H9 (cell line): Measurements from ENCODE around the gene IL1RL2. TPM values are rescaled to one million over a fixed set of nuclear protein-coding genes. Genes with fewer than 3 reads are reported as not detected.

Source experiments
- DNase-seq: peaks from one replicate; pipeline ENCODE4 v3.0.0-alpha.2; 2017
- H2AFZ ChIP-seq: one replicate; pipeline ENCODE4 v1.6.1; 2013; ENCODE audit warnings: mild to moderate bottlenecking, low read length, control low read depth, moderate library complexity
- H2AK5ac ChIP-seq: 2 replicates; pipeline ENCODE4 v1.6.1; 2013; ENCODE audit warnings: low read length, control low read depth, mixed read lengths; ENCODE audit not compliant: insufficient read length
- H2BK120ac ChIP-seq: one replicate; pipeline ENCODE4 v1.6.1; 2013; ENCODE audit warnings: low read depth, mild to moderate bottlenecking, low read length, control low read depth, inconsistent platforms; ENCODE audit not compliant: poor library complexity, severe bottlenecking
- H2BK12ac ChIP-seq: 2 replicates; pipeline ENCODE4 v1.6.1; 2013; ENCODE audit warnings: low read length, control low read depth, mixed read lengths, low read depth; ENCODE audit not compliant: insufficient read length
- H2BK15ac ChIP-seq: 2 replicates; pipeline ENCODE4 v1.6.1; 2013; ENCODE audit warnings: low read depth, low read length, control low read depth
- H2BK20ac ChIP-seq: one replicate; pipeline ENCODE4 v1.6.1; 2013; ENCODE audit warnings: low read depth, mild to moderate bottlenecking, low read length, control low read depth, inconsistent platforms; ENCODE audit not compliant: poor library complexity, severe bottlenecking
- H2BK5ac ChIP-seq: 2 replicates; pipeline ENCODE4 v1.6.1; 2013; ENCODE audit warnings: low read length, control low read depth, mixed read lengths; ENCODE audit not compliant: insufficient read length
- H3K14ac ChIP-seq: 2 replicates; pipeline ENCODE4 v1.6.1; 2013; ENCODE audit warnings: low read length, control low read depth; ENCODE audit not compliant: insufficient read depth
- H3K18ac ChIP-seq: 2 replicates; pipeline ENCODE4 v1.6.1; 2013; ENCODE audit warnings: low read depth, mild to moderate bottlenecking, mixed read lengths, low read length, control low read depth; ENCODE audit not compliant: insufficient read length
- H3K23ac ChIP-seq: 2 replicates; pipeline ENCODE4 v1.6.1; 2013; ENCODE audit warnings: low read length, control low read depth, mixed read lengths, low read depth; ENCODE audit not compliant: insufficient read length
- H3K23me2 ChIP-seq: 2 replicates; pipeline ENCODE4 v1.6.1; 2013; ENCODE audit warnings: low read depth, mild to moderate bottlenecking, mixed read lengths, low read length, control low read depth; ENCODE audit not compliant: insufficient read length, poor library complexity, severe bottlenecking
- H3K27ac ChIP-seq: 2 replicates; pipeline ENCODE4 v1.5.1; 2013; ENCODE audit warnings: low read length, control low read depth, mixed read lengths, low read depth; ENCODE audit not compliant: insufficient read length
- H3K27me3 ChIP-seq: 2 replicates; pipeline ENCODE4 v1.6.1; 2013; ENCODE audit warnings: low read length, control low read depth, inconsistent platforms; ENCODE audit not compliant: insufficient read depth
- H3K4ac ChIP-seq: 2 replicates; pipeline ENCODE4 v1.6.1; 2013; ENCODE audit warnings: low read depth, mild to moderate bottlenecking, control low read depth, inconsistent platforms, low read length, moderate library complexity
- H3K4me1 ChIP-seq: 2 replicates; pipeline ENCODE4 v1.6.1; 2013; ENCODE audit warnings: low read length, control low read depth, inconsistent platforms; ENCODE audit not compliant: insufficient read depth
- H3K4me2 ChIP-seq: 2 replicates; pipeline ENCODE4 v1.6.1; 2013; ENCODE audit warnings: low read length, control low read depth, mixed read lengths; ENCODE audit not compliant: insufficient read length, insufficient read depth
- H3K56ac ChIP-seq: 2 replicates; pipeline ENCODE4 v1.6.1; 2013; ENCODE audit warnings: low read depth, mild to moderate bottlenecking, mixed read lengths, low read length, control low read depth; ENCODE audit not compliant: insufficient read length
- H3K79me1 ChIP-seq: 2 replicates; pipeline ENCODE4 v1.6.1; 2013; ENCODE audit warnings: low read depth, mild to moderate bottlenecking, moderate library complexity, low read length, control low read depth, inconsistent platforms; ENCODE audit not compliant: insufficient read depth, poor library complexity, severe bottlenecking
- H3K79me2 ChIP-seq: 2 replicates; pipeline ENCODE4 v1.6.1; 2013; ENCODE audit warnings: low read length, control low read depth, inconsistent platforms; ENCODE audit not compliant: insufficient read depth
- H3K9ac ChIP-seq: 2 replicates; pipeline ENCODE4 v1.6.1; 2013; ENCODE audit warnings: low read length, control low read depth, mixed read lengths; ENCODE audit not compliant: insufficient read length; ENCODE audit errors: extremely low read depth
- H3K9me3 ChIP-seq: one replicate; pipeline ENCODE4 v1.6.1; 2013; ENCODE audit warnings: low read depth, low read length, inconsistent platforms; ENCODE audit not compliant: control insufficient read depth
- H3T11ph ChIP-seq: one replicate; pipeline ENCODE4 v1.6.1; 2013; ENCODE audit warnings: mild to moderate bottlenecking, low read length, control low read depth, inconsistent platforms
- H4K20me1 ChIP-seq: one replicate; pipeline ENCODE4 v1.6.1; 2013; ENCODE audit not compliant: control insufficient read depth, insufficient read length, insufficient read depth
- H4K5ac ChIP-seq: 2 replicates; pipeline ENCODE4 v1.6.1; 2013; ENCODE audit warnings: low read depth, mild to moderate bottlenecking, mixed read lengths, low read length, control low read depth; ENCODE audit not compliant: insufficient read length
- H4K8ac ChIP-seq: replicated peaks from 2 replicates; pipeline ENCODE4 v1.6.1; 2013; ENCODE audit warnings: low read length, control low read depth, mixed read lengths, low read depth; ENCODE audit not compliant: insufficient read length
- H4K91ac ChIP-seq: 2 replicates; pipeline ENCODE4 v1.6.1; 2013; ENCODE audit warnings: low read depth, mild to moderate bottlenecking, moderate library complexity, mixed read lengths, low read length, control low read depth; ENCODE audit not compliant: insufficient read length
- H3K27ac Mint-ChIP-seq, 3 experiments: 2 replicates in 2 of 3; 3 replicates in 1 of 3; pipeline ENCODE4 v1.8.0; 2020 to 2021; ENCODE audit warnings: mixed read lengths in 3 of 3, mild to moderate bottlenecking in 1 of 3, moderate library complexity in 1 of 3
- H3K27me3 Mint-ChIP-seq: 2 replicates; pipeline ENCODE4 v1.8.0; 2021; ENCODE audit warnings: low read depth, mild to moderate bottlenecking, moderate library complexity, mixed read lengths
- H3K36me3 Mint-ChIP-seq, 3 experiments: 2 replicates in 2 of 3; 3 replicates in 1 of 3; pipeline ENCODE4 v1.8.0; 2020 to 2021; ENCODE audit warnings: low read depth in 3 of 3, mixed read lengths in 3 of 3; ENCODE audit not compliant: insufficient read depth in 1 of 3
- H3K4me1 Mint-ChIP-seq, 2 experiments: 2 replicates each; pipeline ENCODE4 v1.8.0; 2020; ENCODE audit warnings: mixed read lengths in 2 of 2
- H3K4me3 Mint-ChIP-seq, 2 experiments: 2 replicates in 1 of 2; 3 replicates in 1 of 2; pipeline ENCODE4 v1.8.0; 2020 to 2021; ENCODE audit warnings: mild to moderate bottlenecking in 2 of 2, mixed read lengths in 2 of 2, moderate library complexity in 1 of 2
- H3K9me3 Mint-ChIP-seq, 2 experiments: 2 replicates in 1 of 2; 3 replicates in 1 of 2; pipeline ENCODE4 v1.8.0; 2020; ENCODE audit warnings: mild to moderate bottlenecking in 2 of 2, mixed read lengths in 2 of 2, moderate library complexity in 1 of 2
- WGBS: extraction: QIAGEN DNeasy Blood & Tissue Kit; methylation state at CpG from one replicate; pipeline ENCODE4 v1.1.7; 2013; ENCODE audit warnings: missing lambda C conversion rate, low lambda C conversion rate, mixed read lengths; ENCODE audit not compliant: insufficient read length; ENCODE audit errors: extremely low coverage; 5-methylcytosine and 5-hydroxymethylcytosine counted together
- long read RNA-seq: library from polyadenylated mRNA; unstranded; transcript quantifications from one replicate; pipeline ENCODE4 v2.0.0, GENCODE V29; 2020
- total RNA-seq: library from RNA; stranded (reverse); gene quantifications from 2 replicates; pipeline ENCODE4 v1.2.1, GENCODE V29; 2021
- TF ChIP-seq, protein P1 (sequence below): fragments of 200-600 bp; sonication (generic); conservative IDR thresholded peaks from 3 replicates; pipeline ENCODE4 v1.8.0; 2021; ENCODE audit warnings: antibody characterized with exemption, mild to moderate bottlenecking

The IL1RL2 gene
- not detected in 2 replicates for total RNA-seq
- long read RNA-seq: 0 reads

DNA sequence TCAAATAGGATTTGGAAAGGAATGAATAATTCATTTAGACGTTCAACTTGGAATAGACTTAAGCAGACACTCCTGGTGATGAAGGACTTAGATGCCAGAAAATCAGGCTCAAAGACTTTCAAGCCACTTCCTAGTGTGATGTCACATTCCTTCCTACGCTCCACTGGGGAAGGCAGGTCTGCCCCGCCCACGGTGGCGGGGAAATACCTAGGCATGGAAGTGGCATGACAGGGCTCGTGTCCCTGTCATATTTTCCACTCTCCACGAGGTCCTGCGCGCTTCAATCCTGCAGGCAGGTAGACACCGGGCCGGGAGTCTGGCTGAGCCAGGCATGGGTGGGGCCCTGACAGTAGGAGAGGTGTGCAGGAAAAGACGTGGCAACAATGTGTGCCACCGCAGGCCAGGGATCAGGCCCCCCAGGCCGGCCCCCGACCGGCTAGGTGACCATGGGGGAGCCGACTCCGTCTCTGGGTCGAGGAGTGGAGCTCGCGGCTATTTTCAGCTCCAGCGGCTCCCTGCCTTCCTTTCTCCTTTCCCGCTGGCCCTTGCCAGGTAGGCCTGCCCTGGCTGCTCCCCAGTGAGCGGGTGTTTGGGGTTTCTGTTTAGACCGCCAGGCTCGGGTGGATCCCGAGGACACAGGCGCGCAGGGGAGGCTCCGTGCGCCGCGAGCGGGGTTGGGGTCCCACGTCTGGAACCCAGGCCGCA, at the start of gene IL1RL2:
IL1RL2 (plus strand) TSS at position 233 of the 705 bp plus-strand sequence. CDS start 845 bp downstream, outside the sequence.
- H3K4me1 Mint-ChIP-seq: peaks cover 0 to 4% of the 10 kb centered on the region in 2 experiments; a peak in 1 of 4 replicates
- H3K14ac ChIP-seq: no peak within 1 kb of the TSS
- H3K4me3 Mint-ChIP-seq: peak within 1 kb of the TSS; percentile 65 to 70
- no peak within 1 kb of the TSS for H3K18ac ChIP-seq
- TF ChIP-seq, protein P1, sequence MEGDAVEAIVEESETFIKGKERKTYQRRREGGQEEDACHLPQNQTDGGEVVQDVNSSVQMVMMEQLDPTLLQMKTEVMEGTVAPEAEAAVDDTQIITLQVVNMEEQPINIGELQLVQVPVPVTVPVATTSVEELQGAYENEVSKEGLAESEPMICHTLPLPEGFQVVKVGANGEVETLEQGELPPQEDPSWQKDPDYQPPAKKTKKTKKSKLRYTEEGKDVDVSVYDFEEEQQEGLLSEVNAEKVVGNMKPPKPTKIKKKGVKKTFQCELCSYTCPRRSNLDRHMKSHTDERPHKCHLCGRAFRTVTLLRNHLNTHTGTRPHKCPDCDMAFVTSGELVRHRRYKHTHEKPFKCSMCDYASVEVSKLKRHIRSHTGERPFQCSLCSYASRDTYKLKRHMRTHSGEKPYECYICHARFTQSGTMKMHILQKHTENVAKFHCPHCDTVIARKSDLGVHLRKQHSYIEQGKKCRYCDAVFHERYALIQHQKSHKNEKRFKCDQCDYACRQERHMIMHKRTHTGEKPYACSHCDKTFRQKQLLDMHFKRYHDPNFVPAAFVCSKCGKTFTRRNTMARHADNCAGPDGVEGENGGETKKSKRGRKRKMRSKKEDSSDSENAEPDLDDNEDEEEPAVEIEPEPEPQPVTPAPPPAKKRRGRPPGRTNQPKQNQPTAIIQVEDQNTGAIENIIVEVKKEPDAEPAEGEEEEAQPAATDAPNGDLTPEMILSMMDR: no peak
- H2BK15ac ChIP-seq: no peak within 1 kb of the TSS; the same call in 1 of the 2 replicates
- H3K27ac Mint-ChIP-seq: no peak within 1 kb of the TSS
- H2BK120ac ChIP-seq: no peak within 1 kb of the TSS
- DNase-seq: no peak
- H3K36me3 Mint-ChIP-seq: no peaks in the 10 kb centered on the region
- no peaks in the 10 kb centered on the region for H3K4me1 ChIP-seq
- no peaks in the 10 kb centered on the region for H3K79me2 ChIP-seq
- no peaks in the 10 kb centered on the region for H4K20me1 ChIP-seq
- H3K9me3 ChIP-seq: no peaks in the 10 kb centered on the region
- no peaks in the 10 kb centered on the region for H3K79me1 ChIP-seq
- H4K91ac ChIP-seq: no peak within 1 kb of the TSS
- no peak within 1 kb of the TSS for H3K9ac ChIP-seq
- no peaks in the 10 kb centered on the region for H3K23me2 ChIP-seq
- H3K27me3 ChIP-seq: peaks cover 4% of the 10 kb centered on the region
- H3K4ac ChIP-seq: no peak within 1 kb of the TSS
- peak within 1 kb of the TSS; percentile 24 for H3K4me2 ChIP-seq
- H3K56ac ChIP-seq: no peak within 1 kb of the TSS
- H3K9me3 Mint-ChIP-seq: peaks cover 0 to 2% of the 10 kb centered on the region in 2 experiments; a peak in 1 of 5 replicates
- H3K27ac ChIP-seq: no peak within 1 kb of the TSS
- H2BK20ac ChIP-seq: no peak within 1 kb of the TSS
- H4K5ac ChIP-seq: no peak within 1 kb of the TSS
- no peak within 1 kb of the TSS for H4K8ac ChIP-seq
- no peak within 1 kb of the TSS for H2BK12ac ChIP-seq
- no peak within 1 kb of the TSS for H3T11ph ChIP-seq
- no peak within 1 kb of the TSS for H3K23ac ChIP-seq
- WGBS: no CpG with 5 or more reads among the region's 36 CpGs
- no peak within 1 kb of the TSS for H2BK5ac ChIP-seq
- H3K27me3 Mint-ChIP-seq: peaks cover 43% of the 10 kb centered on the region
- H2AFZ ChIP-seq: no peak within 1 kb of the TSS
- no peak within 1 kb of the TSS for H2AK5ac ChIP-seq
